Endometrium (tissue), 2 donors: ENCODE measurements around the gene TMTC2.

Experiments used
- FAIRE-seq: peaks from 2 replicates; lab custom pipeline; 2012; peaks lifted over from hg19 to GRCh38; lab: Jason Lieb, UNC
- donor health status: control.
- donor health status: control.

The TMTC2 gene

GRCh38 chr12:82682851-82683261, 3.9 kb upstream of the TMTC2 start:
- FAIRE-seq: no peak

DNA sequence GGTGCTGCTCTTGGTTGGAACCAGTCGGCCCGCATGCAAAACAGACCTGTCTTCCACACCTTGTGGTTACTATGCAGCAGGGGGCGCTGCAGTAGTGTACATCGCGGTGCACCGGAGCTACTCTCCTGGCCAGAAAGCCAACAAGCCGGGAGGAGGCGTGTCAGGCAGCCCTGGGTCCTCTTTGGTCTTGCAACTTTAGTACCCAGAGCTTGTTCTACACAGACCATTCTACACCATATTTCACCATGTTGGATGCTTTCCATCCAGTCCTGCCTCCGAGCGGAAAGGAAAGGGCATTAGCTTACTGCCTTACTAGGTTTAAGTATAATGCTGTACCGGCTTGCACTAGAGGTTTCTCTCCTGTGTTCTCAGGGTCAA, 927 bp upstream of the TMTC2 start:
- peak; percentile 45 for FAIRE-seq

DNA sequence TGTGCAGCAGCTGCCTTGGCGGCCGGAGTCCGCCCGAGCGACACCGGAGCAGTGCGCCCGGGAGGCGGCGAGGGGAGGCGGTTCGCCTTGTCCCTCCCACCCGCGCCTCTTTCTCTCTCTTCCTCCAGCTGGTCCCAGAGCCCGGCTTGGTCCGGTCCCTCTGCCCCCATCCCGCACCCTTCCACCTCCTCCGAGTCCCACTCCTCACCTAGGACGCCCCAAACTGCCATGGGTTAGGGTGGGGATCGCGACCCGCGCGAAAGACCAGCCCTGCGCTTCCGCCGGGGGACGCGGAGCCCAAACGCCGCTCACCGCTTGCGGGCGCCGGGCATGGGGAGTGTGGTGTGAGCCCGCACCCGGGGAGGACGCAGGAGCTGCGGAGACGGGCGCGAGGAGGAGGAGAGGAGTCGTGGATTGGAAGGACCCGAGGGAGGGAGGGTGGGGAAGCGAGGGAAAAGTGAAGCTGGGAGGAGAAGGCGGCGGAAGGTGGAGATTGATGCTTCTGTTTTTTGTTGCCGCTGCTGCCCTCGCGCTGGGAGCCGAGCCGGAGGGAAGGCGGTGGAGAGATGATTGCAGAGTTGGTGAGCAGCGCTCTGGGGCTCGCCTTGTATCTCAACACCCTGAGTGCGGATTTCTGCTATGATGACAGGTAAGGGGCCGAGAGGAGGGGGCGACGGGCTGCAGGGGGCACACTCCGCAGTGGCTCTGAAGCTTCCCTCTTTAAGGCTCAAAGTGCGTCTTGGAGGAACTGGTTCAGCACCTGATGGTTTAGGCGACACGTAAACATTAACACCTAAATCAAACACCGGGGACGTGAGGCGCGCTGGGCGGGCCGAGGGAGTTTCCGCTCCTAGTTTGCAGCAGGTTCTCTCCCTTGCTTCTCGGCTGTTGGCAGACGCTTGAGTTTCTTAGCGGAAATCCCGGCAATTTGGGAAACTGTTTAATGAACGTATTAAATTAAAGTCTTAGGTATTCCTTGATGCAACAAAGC, 610 bp downstream of the TMTC2 start:
- no peak for FAIRE-seq

DNA sequence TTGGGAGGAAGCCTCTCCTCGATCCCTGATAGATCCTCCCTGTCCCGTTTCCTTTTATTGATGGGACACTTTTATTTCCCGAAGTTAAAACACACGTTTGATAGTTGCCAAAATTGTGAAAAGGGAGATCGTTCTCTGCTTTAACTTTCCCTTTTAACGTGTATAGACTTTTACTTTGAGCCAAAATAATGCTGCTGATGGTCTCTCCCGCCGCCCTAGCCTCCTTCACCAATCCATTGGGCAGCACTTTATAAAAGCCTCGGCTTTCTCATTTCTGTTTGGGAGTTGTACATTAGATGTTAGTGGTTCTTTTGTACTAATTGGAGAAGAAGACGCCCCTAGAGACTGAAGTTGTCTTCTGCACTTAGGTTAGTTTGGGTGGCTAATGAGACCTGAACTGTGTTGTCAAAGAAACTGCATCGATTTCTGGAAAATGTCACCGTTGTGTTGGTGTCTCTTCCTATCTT, 1.4 kb downstream of the TMTC2 start:
- no peak for FAIRE-seq

GRCh38 chr12:82688596-82688995, 1.9 kb downstream of the TMTC2 start:
- FAIRE-seq: no peak

DNA sequence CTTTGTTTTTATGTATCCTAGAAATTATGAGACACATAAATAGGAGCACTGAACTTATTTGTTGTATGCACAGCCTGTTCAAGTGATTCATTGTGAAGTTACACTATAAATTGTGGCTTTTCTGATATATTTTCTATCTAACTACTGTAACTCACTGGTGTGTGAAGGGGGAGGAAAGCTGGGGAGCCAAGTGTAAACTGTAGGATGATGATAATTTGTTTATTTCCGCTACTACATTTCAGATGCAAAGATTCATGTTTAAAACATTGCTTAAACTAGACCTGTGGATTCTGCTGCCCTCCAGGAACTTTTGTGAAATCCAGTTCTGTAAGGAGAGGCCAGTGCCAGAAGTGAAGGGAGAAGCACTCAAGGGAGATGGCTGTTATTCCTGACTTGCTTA, 3.3 kb downstream of the TMTC2 start:
- FAIRE-seq: no peak

DNA sequence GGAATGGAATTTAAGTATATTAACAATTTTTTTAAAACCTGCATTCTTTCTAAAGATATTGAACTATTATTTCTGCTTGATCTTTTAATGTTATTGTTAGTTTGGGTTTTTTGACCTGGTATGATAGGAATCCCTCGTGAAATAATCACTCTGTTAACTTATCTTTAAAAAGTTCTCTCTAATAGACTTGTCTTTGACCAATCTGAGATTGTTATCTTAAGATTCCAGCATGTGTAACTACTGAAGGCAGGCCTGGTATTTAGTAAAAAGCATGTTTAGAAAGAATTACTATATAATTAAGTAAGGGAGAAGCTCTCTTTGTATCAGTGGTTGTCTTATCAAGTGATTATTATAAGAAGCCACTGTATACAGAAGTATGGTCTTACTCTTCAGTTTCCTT, 4.8 kb downstream of the TMTC2 start:
- no peak for FAIRE-seq

GRCh38 chr12:82694276-82694675, 7.6 kb downstream of the TMTC2 start:
- no peak for FAIRE-seq

- FAIRE-seq: no peak
Observed at GRCh38 chr12:82694970-82695369, 8.3 kb downstream of the TMTC2 start.

DNA sequence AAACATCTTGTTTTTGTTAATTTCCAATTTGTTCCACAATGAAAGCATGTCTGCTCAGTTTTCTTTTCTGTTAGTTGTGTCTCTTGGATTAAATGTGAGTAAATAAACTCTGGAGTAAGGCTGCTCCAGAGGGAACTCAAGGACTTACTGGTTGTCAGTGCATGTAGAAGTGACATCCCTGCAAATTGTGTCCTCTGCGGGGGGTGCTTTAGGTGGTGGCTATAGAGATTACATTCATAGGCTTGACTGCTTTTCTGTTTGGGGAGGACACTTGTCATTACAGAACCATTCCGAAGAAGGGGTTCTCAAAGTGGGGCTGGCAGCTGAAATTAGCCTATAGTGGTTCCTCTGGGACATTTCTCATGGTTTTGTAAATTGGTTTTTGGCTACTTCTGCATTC, 8.8 kb downstream of the TMTC2 start:
- no peak for FAIRE-seq

GRCh38 chr12:82696543-82696942, 9.8 kb downstream of the TMTC2 start:
- FAIRE-seq: no peak

DNA sequence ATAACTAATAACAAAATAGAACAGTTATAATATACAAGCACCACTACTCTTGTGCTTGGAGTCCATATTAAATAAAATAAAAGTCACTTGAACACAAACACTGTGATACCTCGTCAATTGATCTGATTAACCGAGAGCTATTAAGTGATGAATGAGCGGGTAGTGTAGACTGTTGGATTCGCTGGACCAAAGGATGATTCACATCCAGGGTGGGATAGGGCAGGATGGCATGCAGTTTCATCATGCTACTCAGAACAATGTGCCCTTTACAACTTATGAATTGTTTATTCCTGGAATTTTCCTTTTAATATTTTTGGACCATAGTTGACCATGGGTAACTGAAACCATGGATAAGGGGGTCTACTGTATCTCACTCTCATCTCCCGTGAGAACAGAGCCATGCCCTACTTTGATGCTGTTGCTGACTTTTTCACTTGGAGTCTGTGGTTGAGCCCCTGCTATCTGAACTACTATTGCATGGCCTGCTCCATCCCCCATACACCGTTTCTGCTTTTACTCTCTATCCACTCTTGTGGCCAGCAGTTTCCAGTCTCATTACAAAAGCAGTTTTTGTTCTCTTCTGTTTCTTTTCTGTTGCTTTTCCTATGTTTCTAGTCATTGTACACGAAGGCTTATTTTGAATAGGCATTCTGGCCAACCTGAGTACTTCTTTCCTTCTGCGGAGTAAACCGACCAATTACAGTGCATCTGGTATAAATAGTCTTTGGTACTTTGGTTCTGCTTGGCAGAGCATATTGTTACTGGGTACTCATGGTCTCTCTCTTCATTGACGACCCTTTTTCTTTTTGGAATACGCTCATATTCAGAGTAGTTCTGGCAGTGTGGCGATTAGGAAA, 12.2 kb downstream of the TMTC2 start:
- no peak for FAIRE-seq

DNA sequence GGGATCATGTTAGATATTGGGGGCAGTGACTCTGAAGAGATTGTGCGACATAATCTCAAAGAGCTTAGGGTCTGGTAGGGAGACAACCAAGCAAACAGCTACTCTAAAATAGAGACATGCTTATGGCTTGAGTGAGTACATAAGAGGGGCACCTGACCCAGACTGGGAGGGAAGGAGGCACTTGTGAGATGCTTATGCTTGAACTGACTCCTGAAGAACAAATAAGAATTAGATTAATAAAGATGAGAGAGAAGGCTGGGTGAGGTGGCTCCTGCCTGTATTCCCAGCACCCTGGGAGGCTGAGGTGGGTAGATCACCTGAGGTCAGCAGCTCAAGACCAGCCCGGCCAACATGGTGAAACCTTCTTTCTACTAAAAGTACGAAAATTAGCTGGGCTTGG, 19.1 kb downstream of the TMTC2 start:
- FAIRE-seq: no peak

GRCh38 chr12:82708061-82708879, 21.6 kb downstream of the TMTC2 start:
- FAIRE-seq: peak; percentile 92

GRCh38 chr12:82709794-82710355, 23.2 kb downstream of the TMTC2 start:
- no peak for FAIRE-seq

DNA sequence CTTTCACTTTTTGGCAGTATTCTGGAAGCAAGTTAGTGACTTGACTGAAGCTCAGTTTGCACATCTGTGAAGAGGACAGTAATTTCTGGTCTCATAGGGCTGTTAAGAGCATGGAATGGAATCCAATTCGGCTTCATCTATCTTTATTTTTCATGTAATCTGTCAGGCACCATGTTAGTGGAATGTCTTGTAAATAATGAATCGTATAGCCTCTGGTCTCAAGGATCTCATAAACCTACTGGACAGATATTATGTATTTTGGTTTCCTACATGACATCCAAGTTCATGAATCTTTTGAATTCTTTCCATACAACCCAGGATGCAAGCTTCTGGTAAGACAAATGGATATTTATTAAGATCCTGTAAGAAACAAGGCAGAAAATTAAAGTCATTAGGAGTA, 24.0 kb downstream of the TMTC2 start:
- no peak for FAIRE-seq

DNA sequence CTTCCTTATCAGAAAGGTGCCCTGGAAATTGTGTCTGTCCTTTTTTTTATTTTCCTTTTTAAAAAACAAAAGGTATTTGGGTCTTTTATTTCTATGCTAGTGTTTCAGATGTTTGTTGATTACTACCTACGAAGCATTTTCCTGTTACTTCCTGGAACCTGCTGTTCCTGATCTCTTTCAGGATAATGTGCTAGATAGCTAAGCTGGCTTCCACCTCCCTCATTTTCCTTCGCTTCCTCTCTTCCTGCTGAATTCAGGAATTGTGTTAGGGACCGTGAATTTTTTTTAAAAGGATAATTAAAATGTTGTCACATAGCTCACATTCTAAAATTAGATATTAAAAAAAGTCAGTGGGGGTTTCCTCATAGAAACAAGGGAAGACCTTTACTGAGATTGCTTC, 27.7 kb downstream of the TMTC2 start:
- no peak for FAIRE-seq

DNA sequence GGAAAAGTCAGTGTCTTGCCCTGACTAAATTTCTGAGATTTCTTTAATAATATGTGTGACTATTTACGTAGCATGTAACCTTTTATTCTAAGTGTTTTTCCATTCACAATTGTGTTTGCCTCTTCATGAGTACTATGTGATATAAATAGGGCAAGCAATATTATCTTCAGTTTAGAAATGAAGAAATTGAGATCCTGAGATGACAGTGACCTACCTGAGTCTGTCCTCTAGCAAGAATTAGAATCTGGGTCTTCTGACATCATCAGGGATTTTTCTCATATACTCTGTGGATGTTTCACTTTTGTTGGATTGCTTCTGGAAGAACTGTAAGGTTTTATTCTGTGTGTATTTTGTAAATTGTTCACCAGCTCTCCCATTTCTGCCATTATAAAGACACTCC, 35.0 kb downstream of the TMTC2 start:
- no peak for FAIRE-seq

- FAIRE-seq: no peak
Observed at GRCh38 chr12:82723093-82723492, 36.4 kb downstream of the TMTC2 start.

GRCh38 chr12:82723891-82724290, 37.2 kb downstream of the TMTC2 start:
- no peak for FAIRE-seq

GRCh38 chr12:82725741-82726140, 39.0 kb downstream of the TMTC2 start:
- FAIRE-seq: no peak

DNA sequence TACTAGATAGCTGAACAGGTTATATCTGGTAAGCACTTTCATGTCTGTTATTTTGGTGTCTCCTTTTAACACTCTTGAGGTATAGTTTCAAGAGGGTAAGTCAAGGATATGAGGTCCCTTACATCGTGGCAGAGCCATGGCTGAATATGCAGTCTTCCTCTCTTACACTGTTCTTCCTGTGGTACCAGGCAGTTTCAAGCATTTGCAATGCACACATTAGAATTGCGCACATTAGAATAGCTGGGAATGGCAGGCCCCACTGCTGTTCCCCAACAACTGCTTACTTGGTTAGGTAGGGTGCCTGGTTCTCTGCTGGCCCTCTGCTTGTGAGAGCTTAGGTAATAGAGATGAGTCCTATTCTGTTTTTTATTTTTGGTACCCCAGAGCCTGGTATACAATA, 41.2 kb downstream of the TMTC2 start:
- no peak for FAIRE-seq
